Smooth muscle cell of the brain vasculature (primary cell): ENCODE data around the gene ADAMTS5.

Source experiments
- DNase-seq: peaks from one replicate; pipeline ENCODE4 v3.0.0-alpha.2; 2012; ENCODE audit warnings: low read depth, low spot score

ADAMTS5 gene

GRCh38 chr21:26967062-26967913, at the start of gene ADAMTS5:
Gene ADAMTS5, minus strand, starts transcription at chr21:26967088. Its CDS starts 697 bp downstream, at chr21:26966391.
- DNase-seq: no peak

GRCh38 chr21:27001526-27001925, 34.6 kb upstream of the ADAMTS5 start:
- no peak for DNase-seq

GRCh38 chr21:26983576-26983975, 16.7 kb upstream of the ADAMTS5 start:
- DNase-seq: no peak

- DNase-seq: no peak
Observed at GRCh38 chr21:26982767-26983166, 15.9 kb upstream of the ADAMTS5 start.

- no peak for DNase-seq
Observed at GRCh38 chr21:26977746-26978145, 10.9 kb upstream of the ADAMTS5 start.

- DNase-seq: no peak
Observed at GRCh38 chr21:26973226-26973625, 6.3 kb upstream of the ADAMTS5 start.

- no peak for DNase-seq
Observed at GRCh38 chr21:26972192-26972591, 5.3 kb upstream of the ADAMTS5 start.

GRCh38 chr21:26969971-26970725, 3.3 kb upstream of the ADAMTS5 start:
- DNase-seq: no peak

- DNase-seq: no peak
Observed at GRCh38 chr21:26966649-26967061, 233 bp downstream of the ADAMTS5 start.

GRCh38 chr21:26965907-26966581, 844 bp downstream of the ADAMTS5 start:
- DNase-seq: no peak

GRCh38 chr21:26965040-26965906, 1.6 kb downstream of the ADAMTS5 start:
- DNase-seq: no peak

GRCh38 chr21:26964170-26964778, 2.6 kb downstream of the ADAMTS5 start:
- no peak for DNase-seq

GRCh38 chr21:26962621-26963181, 4.2 kb downstream of the ADAMTS5 start:
- no peak for DNase-seq

GRCh38 chr21:26961698-26962097, 5.2 kb downstream of the ADAMTS5 start:
- DNase-seq: no peak

- DNase-seq: no peak
Observed at GRCh38 chr21:26958788-26959187, 8.1 kb downstream of the ADAMTS5 start.

GRCh38 chr21:26956813-26957212, 10.1 kb downstream of the ADAMTS5 start:
- DNase-seq: no peak

- DNase-seq: no peak
Observed at GRCh38 chr21:26956216-26956615, 10.7 kb downstream of the ADAMTS5 start.

GRCh38 chr21:26954662-26955121, 12.2 kb downstream of the ADAMTS5 start:
- DNase-seq: no peak

GRCh38 chr21:26952374-26953066, 14.4 kb downstream of the ADAMTS5 start:
- no peak for DNase-seq

- DNase-seq: no peak
Observed at GRCh38 chr21:26949830-26950229, 17.1 kb downstream of the ADAMTS5 start.
